ENCODE results near the gene TUBAL3. TPM values are rescaled to one million over a fixed set of nuclear protein-coding genes. Genes with fewer than 3 reads are reported as not detected.

The TUBAL3 gene
- total RNA-seq, 1 experiment from 2014 or later = not detected

DNA sequence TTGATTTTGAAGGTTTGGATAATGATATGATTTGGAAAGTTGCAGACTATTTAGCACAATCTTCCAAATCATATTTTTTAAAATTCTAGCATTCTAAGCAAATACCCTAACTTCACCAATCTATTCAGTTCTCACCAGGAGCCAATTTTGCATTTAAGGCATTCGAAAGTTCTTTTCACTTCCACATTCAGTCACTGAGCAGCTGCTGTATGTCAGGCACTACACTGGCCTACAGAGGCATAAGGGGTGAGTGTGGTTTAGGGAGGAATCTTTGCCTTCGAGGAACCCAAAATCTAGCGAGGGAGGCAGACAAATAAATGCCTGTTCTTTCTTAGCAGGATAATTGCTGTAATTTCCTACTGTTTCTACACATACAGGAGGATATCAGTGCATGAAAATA is 50.6 kb downstream of the TUBAL3 start:
- no peaks in the 10 kb centered on the region for H3K27me3 ChIP-seq (ENCODE audit: control insufficient read depth, insufficient read depth, low read length)
- no peaks in the 10 kb centered on the region for H3K36me3 ChIP-seq (replicated peaks; ENCODE audit: control insufficient read depth, insufficient read depth, low read length)
- no peak overlapping the region for H3K4me3 ChIP-seq (ENCODE audit: insufficient read depth, low read depth, low read length)
- DNase-seq = no peak

DNA sequence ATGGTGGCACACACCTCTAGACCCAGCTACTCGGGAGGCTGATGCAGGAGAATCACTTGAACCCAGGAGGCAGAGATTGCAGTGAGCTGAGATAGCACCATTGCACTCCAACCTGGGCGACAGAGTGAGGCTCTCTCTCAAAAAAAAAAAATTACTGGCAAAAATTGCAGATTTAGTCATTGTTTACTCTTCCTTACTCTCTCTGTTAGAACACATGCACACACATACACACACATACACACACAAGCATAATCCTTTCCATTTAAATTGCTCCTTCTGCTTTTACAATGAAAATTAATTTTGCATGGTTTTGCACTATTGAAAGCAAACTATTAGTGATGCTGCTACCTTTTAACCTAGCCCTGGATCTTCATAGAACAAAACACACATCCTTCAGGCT is 55.3 kb downstream of the TUBAL3 start:
- H3K36me3 ChIP-seq (replicated peaks; ENCODE audit: control insufficient read depth, insufficient read depth, low read length) = no peaks in the 10 kb centered on the region
- H3K27me3 ChIP-seq (ENCODE audit: control insufficient read depth, insufficient read depth, low read length) = no peaks in the 10 kb centered on the region
- no peak for DNase-seq
- no peak overlapping the region for H3K4me3 ChIP-seq (ENCODE audit: insufficient read depth, low read depth, low read length)

DNA sequence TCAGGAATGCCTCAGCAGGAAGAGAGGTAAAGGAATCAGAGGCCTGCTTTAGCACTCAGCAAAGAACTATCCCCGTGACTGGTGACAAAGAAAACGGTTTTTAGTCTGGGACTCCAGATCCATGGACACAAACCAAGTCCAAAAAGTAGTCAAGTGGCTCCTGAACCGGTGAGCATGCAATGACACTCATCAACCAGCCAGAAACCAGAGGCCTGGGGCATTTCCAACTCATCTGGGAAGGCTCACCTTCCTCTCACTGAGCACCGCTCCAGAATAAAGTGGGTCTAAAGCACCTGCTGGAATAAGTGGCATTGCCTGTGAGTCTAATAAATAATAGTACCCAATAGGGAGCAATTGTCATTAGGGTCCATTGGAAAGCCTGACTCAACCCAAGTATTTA is 57.7 kb downstream of the TUBAL3 start:
- H3K4me3 ChIP-seq (ENCODE audit: insufficient read depth, low read depth, low read length) = no peak overlapping the region
- no peaks in the 10 kb centered on the region for H3K36me3 ChIP-seq (replicated peaks; ENCODE audit: control insufficient read depth, insufficient read depth, low read length)
- no peaks in the 10 kb centered on the region for H3K27me3 ChIP-seq (ENCODE audit: control insufficient read depth, insufficient read depth, low read length)
- no peak for DNase-seq

DNA sequence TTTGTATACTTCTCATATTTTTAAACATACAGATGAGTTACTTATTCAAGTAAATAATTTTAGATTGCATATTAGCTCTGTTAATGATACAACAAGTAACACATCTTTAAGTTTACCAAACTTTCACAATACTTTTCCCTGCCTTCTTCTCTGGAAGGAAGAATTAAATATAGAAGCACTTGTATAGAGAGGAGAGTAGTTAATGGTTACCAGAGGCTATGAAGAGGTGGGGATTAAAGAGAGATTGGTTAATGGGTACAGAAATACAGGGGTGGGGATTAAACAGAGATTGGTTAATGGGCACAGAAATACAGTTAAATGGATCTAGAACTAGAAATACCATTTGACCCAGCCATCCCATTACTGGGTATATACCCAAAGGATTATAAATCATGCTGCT is 59.9 kb downstream of the TUBAL3 start:
- H3K36me3 ChIP-seq (replicated peaks; ENCODE audit: control insufficient read depth, insufficient read depth, low read length) = no peaks in the 10 kb centered on the region
- no peak for DNase-seq
- H3K4me3 ChIP-seq (ENCODE audit: insufficient read depth, low read depth, low read length) = no peak overlapping the region

DNA sequence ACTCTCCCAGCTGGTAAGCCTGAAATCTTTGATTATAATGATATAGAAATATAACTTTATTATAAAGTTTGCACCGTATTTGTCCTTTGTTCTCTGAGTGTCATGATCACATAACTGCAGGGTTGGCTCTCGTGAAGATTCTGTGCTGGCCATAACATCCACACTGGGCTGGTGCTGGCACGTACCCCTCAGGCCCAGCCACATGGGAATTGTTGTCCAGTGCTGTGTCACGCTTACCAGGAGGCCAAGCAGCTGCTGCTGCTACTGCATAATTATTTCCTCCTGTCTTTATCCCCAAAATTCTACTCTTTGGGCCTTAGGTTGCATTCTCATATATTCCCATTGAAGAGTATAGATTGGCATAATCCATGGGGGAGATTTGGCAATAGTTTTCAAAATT is 60.6 kb downstream of the TUBAL3 start:
- no peak overlapping the region for H3K4me3 ChIP-seq (ENCODE audit: insufficient read depth, low read depth, low read length)
- H3K36me3 ChIP-seq (replicated peaks; ENCODE audit: control insufficient read depth, insufficient read depth, low read length) = no peaks in the 10 kb centered on the region
- H3K27me3 ChIP-seq (ENCODE audit: control insufficient read depth, insufficient read depth, low read length) = no peaks in the 10 kb centered on the region
- DNase-seq = no peak

More for the DNA sequence above, 59.9 kb downstream of the TUBAL3 start:
- no peaks in the 10 kb centered on the region for H3K27me3 ChIP-seq (ENCODE audit: control insufficient read depth, insufficient read depth, low read length)

DNA sequence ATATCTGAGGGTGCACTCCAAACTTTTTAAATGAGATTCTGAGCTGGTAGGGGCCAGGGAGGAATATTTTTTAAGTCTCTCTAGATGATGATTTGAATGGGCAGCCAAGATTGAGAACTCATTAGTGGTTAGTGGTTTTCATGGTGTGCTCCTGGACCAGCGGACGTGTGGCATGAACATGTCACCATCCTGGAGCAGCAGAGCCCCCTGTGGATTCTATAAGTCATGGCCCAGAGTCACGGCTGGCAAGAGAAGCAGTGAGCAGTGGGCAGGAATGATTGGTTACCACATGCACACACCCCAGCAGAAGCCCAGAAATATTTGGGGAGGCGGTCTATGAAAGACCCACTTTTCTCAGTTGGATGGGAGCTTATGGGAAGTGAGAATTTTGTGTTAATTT is 61.1 kb downstream of the TUBAL3 start:
- no peaks in the 10 kb centered on the region for H3K36me3 ChIP-seq (replicated peaks; ENCODE audit: control insufficient read depth, insufficient read depth, low read length)
- no peak overlapping the region for H3K4me3 ChIP-seq (ENCODE audit: insufficient read depth, low read depth, low read length)
- no peaks in the 10 kb centered on the region for H3K27me3 ChIP-seq (ENCODE audit: control insufficient read depth, insufficient read depth, low read length)
- DNase-seq = no peak

Other genes with a start within 250 kb of the TUBAL3 start
- gene AKR1C8, start 219.7 kb downstream of the TUBAL3 start, total RNA-seq (2014; rRNA removed; shearing (Covaris generic)) = not detected in 2 replicates
- gene AKR1C4, start 208.0 kb downstream of the TUBAL3 start, total RNA-seq (2014; rRNA removed; shearing (Covaris generic)) = not detected in 2 replicates
- gene UCN3, start 39.9 kb downstream of the TUBAL3 start, total RNA-seq (2014; rRNA removed; shearing (Covaris generic)) = not detected in 2 replicates
- gene NET1, start 7.7 kb upstream of the TUBAL3 start, total RNA-seq (2014; rRNA removed; shearing (Covaris generic)) = 44.0 and 62.9 TPM in 2 replicates
- not detected in 2 replicates for gene CALML5, start 94.7 kb upstream of the TUBAL3 start, total RNA-seq (2014; rRNA removed; shearing (Covaris generic))
- not detected in 2 replicates for gene CALML3, start 120.1 kb upstream of the TUBAL3 start, total RNA-seq (2014; rRNA removed; shearing (Covaris generic))

All from H7 (cell line).